HG03457 (cell line): Measurements from ENCODE around the gene NDUFS2.

Experiments
- ATAC-seq: cut with Tn5 transposase; IDR thresholded peaks from one replicate; pipeline ENCODE4 v1.9.1; 2021; ENCODE audit warnings: moderate number of reproducible peaks; ENCODE audit not compliant: unreplicated experiment

NDUFS2 gene

DNA sequence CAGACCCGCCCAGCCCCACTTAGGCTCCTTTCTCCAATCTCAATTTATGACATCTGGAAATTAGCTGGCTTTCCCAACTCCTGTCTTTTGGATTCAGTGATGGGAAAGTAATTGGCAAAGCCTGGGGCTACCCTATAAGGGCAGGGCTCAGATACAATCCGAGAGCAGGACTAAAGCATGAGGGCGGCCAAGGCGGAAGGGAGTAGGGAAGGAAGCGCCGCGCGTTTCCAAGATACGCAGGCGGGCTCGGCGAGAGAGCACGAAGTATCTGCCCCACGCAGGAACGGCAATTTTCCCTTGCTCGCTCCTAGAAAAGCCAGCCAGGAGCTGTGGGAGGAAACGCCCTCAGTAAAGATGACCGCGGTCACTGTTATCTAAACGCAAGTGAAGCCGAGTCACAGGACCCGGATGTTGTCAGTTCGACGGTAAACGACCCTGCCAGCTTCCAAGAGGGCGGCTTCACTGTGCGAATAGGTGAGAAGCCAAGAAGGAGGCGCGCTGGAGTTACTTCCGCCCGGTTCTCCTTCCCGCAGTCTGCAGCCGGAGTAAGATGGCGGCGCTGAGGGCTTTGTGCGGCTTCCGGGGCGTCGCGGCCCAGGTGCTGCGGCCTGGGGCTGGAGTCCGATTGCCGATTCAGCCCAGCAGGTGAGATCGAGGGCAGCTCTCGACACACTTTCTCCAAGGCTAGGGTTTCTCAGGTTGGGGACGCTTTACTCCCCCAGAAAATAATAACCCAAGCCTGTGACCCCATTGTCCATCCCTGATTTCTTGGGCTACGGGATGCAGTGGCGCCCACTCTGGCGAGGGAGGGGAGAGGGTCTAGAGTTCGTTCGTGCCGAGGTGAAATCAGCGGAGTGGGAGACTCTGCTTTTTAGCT, at the start of gene NDUFS2:
NDUFS2 (plus strand) TSS at position 532 of the 877 bp plus-strand sequence; CDS start at position 551, 19 bp downstream.
- peak; percentile 86 for ATAC-seq

DNA sequence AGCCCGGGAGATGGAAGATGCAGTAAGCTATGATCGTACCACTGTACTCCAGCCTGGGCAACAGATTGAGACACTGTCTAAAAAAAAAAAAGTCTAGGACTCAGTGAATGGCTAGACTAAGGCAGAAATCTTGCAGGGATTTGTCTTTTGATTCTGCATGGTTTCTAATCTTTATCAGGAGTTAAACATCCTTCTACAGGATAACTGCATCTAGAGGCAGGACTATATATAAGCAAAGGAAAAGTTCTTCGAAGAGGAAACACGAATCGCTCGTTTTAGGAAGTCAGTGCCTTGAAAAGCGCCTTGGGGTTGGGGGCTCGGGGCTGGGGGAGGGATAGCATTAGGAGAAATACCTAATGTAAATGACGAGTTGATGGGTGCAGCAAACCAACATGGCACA, 49.0 kb upstream of the NDUFS2 start:
- no peak for ATAC-seq

DNA sequence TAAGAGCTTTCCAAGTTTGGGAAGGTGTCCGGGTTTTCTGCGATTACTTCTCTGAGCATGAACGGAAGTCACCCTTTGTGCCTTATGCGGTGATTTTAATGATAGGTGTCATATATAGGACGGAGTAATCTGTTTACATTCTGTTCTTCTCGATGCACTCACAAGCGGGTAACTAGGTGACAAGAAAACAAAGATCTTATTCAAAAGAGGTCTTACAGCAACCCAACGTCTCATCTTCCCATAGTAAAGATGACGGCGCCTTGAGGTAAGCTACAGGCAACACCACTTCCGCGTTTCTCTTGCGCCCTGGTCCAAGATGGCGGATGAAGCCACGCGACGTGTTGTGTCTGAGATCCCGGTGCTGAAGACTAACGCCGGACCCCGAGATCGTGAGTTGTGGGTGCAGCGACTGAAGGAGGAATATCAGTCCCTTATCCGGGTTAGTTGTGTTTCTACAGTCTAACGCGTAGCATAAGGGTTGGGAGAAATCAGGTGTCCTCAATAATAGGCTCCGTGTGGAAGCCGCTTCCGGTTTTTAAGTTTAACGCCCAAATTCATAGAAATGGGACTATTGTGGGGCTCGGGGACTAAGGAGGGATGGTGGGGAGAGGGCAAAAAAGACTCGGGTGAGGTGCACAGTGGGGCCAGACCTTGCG, 48.4 kb upstream of the NDUFS2 start, which contains the start of gene UFC1:
UFC1 (plus strand) TSS at position 297 of the 656 bp plus-strand sequence; CDS start at position 317, 20 bp downstream.
- ATAC-seq, result peak; percentile 50

DNA sequence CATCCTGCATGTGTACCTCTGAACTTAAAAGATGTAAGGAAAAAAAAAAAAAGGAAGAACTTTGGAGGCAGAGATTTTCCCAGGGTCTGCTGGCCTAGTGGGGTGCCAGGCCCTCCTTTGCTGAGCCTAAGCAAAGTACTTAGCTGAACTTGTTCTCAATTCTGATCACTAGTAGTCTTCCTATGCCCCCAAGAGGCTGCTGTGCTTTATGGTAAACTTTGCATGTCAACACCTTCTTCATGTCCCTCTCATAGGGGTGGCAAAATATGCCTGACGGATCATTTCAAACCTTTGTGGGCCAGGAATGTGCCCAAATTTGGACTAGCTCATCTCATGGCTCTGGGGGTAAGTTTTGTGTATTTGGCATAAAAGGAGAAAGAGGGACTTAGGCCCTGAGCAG, 44.3 kb upstream of the NDUFS2 start:
- ATAC-seq, result no peak

DNA sequence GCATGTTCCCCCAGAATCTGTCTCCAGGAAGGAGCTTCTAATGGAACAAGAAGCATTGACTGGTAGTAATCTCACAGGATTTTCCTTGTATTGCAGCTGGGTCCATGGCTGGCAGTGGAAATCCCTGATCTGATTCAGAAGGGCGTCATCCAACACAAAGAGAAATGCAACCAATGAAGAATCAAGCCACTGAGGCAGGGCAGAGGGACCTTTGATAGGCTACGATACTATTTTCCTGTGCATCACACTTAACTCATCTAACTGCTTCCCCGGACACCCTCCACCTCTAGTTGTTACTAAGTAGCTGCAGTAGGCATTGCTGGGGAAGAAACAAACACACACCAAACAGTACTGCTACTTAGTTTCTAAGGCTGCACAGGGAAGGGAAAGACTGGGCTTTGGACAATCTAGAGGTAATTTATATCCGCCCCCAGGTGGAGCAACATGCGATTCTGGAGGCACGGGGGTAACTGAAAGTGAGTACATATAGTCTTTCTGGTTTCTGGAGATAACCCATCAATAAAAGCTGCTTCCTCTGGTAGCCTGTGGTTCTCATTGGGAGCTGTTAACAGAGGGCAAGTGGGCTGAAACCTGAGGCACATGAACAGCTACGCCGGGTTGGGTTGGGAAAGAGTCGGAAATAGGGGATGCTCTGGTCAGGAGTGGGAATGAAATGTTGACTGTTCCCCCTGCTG, 43.7 kb upstream of the NDUFS2 start:
- ATAC-seq, result no peak

DNA sequence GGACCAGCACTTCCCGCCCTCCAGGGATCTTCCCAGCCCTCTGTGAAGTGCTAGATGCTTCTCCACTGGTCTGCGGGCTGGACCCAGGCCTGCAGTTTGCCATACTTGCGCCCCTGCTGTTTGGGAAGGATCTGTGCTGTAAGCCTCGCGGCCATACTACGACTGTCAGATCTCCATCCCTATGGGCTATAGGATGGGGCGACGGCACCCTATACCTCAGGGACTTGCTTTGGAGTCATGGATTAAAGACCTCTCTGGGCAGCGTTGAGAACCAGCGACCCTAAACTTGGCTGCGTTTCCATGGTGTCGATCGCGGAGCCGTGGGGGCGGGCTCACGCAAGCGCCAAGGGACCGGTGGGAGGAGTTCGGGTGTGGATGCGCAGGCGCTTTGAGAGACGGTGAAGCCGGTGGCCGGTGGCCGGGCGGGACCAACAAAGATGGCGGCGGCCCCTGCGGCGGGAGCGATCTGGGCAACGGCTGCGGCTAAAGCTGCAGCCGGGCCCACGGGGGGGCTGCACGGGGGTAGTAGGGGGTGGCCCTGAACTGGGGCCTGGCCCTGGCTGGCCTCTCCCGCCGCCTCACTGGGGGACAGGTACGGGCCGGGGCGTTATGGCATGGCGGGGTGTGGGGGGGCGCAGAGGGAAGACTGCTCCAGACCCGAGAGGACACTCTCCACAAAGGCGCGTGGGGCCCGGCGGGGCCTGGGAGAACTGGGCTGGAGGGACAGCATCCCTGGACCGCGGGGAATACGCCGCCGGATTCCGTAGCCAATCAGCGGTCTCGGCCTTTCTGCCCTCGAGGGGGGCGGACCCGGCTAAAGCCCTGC, 42.9 kb upstream of the NDUFS2 start, which contains the start of gene USP21:
USP21 (plus strand) TSS at position 414 of the 826 bp plus-strand sequence. CDS start 1,141 bp downstream, outside the sequence.
- peak; percentile 44 for ATAC-seq

DNA sequence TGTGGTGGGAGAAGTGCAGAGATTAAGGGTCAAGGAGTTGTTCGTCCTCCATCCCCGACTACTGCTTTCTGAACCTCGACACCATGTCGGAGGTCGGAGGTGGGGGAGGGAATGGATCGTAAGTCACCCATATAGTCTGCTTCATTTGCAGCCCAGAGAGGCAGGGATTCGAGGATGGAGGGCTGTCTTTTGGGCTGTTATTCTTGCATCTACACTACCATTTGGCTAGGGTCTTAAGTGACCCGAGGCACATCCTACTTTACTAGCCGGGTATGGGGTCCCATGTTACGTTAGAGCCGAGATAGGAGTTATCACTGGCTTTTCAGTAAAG, 42.3 kb upstream of the NDUFS2 start:
- ATAC-seq, result no peak

DNA sequence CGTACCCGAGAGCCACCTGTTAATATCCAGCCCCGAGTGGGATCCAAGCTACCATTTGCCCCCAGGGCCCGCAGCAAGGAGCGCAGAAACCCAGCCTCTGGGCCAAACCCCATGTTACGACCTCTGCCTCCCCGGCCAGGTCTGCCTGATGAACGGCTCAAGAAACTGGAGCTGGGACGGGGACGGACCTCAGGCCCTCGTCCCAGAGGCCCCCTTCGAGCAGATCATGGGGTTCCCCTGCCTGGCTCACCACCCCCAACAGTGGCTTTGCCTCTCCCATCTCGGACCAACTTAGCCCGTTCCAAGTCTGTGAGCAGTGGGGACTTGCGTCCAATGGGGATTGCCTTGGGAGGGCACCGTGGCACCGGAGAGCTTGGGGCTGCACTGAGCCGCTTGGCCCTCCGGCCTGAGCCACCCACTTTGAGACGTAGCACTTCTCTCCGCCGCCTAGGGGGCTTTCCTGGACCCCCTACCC, 41.5 kb upstream of the NDUFS2 start:
- no peak for ATAC-seq

DNA sequence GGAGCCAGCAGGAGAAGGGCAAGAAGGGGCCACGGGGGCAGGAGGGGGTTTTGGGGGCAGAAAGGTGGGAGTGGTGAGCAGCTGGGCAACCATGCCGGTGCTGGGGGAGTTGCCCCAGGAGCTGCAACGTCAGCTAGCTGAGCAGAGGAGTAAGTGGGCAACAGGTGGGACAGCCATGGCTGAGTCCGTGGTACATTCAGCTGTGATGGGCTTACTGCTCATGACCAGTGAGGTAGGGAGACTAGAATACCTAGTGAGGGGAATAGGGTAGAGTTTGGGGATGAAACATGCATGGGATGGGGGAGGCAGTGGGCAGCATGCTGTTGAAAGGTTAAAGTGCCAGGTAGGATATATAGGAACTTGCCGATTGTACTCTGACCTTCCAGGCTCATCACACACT, 40.5 kb upstream of the NDUFS2 start:
- ATAC-seq, result no peak

DNA sequence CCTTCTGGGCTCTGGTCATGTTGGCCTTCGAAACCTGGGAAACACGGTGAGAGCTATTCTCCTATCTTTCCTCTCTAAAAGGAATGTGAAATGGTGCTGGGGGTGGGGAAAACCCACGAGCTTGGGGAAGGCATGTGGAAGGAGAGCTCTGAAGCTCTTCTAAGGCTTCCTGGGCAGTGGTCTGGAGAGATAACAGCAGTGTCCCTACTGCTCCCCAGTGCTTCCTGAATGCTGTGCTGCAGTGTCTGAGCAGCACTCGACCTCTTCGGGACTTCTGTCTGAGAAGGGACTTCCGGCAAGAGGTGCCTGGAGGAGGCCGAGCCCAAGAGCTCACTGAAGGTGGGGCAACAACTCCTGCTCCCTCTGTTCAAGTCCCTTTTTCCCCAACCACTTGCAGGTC, 40.1 kb upstream of the NDUFS2 start:
- ATAC-seq, result no peak

DNA sequence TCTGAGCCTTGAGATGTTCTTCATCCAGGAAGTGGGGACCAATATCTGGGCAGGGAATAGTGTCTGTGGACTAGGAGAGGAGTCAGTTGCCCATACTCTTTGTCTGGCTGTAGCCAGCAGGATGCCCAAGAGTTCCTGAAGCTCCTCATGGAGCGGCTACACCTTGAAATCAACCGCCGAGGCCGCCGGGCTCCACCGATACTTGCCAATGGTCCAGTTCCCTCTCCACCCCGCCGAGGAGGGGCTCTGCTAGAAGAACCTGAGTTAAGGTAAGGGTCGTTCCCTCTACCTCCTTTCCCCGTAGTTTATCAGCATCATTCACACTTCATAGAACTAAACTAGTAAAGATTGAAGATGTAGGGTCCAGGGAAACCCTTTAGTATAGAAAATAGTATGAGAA, 39.4 kb upstream of the NDUFS2 start:
- ATAC-seq, result no peak

DNA sequence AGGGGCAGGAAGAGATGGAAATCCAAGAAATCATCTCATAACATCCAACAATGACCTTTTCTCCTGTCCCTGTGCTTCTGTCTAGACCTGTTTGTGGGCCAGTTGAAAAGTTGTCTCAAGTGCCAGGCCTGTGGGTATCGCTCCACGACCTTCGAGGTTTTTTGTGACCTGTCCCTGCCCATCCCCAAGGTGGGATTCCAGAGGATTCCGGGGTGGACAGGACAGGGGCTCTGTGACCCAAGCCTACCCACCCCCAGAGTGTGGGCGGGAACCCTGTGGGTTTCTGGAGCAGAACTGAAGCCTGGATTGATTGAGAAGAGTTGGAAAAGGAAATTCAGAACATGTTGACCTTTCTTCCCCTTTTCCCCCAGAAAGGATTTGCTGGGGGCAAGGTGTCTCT, 38.4 kb upstream of the NDUFS2 start:
- no peak for ATAC-seq

DNA sequence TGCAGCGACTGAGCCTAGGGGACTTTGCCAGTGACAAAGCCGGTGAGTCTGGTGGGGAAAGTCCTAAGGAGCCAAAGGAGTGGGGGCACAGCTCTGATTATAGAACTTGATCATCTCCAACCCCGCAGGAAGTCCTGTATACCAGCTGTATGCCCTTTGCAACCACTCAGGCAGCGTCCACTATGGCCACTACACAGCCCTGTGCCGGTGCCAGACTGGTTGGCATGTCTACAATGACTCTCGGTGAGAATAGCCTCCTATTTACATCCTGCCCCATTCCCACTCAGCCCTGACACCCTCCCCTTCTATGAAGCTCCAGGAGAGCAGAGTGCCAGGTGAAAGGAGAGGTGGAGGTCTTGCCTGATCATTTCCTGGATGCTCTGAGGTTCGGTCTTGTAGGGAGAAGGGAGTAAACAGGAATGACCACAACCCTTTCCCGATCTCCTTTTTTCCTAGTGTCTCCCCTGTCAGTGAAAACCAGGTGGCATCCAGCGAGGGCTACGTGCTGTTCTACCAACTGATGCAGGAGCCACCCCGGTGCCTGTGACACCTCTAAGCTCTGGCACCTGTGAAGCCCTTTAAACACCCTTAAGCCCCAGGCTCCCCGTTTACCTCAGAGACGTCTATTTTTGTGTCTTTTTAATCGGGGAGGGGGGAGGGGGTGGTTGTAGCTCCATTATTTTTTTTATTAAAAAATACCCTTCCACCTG, 37.1 kb upstream of the NDUFS2 start:
- ATAC-seq, result no peak

DNA sequence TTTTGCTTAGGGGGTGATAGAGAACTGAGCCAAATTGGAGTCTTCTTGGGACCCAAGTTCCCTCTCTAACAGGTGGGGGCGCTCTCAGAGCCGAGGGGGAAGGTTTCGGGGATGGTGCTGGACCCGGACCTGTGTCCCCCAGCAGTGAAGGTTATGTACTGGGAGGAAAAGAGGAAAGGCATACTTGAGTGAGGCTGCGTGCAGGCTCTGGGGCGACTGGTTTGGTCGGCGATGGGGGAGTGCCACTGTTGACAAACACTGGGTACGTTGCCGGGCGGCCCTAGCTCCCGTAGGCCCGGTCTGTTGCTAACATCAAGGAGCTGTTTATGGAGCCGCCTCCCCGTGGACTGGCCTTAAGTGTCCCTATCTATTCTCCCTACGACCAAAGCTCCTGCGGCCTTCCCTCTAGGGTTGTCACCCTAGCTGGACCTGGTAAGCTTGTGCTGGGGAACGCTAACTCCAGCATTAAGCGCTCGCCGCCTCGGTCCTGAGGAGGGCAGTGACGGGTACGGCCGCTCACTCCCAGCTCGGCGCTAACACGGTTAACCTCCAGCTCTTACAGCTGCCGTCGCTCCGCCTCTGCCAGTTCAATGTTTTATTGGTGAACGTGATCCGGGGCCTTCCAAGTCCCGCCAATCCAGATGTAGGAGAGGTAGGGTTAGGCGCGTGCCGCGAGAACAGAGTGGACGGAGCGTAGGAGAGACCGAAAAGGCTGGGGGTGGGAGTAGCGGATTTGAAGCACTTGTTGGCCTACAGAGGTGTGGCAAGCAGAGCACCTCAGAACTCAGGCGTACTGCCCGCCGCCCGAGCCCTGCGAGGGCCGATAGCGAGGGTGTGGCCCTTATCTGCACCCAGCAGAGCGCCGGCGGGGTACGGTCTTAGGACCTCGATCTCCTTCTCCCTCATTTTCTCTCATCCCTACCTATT, 36.2 kb upstream of the NDUFS2 start, which contains the start of gene PPOX:
PPOX (plus strand) TSS at position 685 of the 927 bp plus-strand sequence. CDS start 422 bp downstream, outside the sequence.
- ATAC-seq, result peak; percentile 80

DNA sequence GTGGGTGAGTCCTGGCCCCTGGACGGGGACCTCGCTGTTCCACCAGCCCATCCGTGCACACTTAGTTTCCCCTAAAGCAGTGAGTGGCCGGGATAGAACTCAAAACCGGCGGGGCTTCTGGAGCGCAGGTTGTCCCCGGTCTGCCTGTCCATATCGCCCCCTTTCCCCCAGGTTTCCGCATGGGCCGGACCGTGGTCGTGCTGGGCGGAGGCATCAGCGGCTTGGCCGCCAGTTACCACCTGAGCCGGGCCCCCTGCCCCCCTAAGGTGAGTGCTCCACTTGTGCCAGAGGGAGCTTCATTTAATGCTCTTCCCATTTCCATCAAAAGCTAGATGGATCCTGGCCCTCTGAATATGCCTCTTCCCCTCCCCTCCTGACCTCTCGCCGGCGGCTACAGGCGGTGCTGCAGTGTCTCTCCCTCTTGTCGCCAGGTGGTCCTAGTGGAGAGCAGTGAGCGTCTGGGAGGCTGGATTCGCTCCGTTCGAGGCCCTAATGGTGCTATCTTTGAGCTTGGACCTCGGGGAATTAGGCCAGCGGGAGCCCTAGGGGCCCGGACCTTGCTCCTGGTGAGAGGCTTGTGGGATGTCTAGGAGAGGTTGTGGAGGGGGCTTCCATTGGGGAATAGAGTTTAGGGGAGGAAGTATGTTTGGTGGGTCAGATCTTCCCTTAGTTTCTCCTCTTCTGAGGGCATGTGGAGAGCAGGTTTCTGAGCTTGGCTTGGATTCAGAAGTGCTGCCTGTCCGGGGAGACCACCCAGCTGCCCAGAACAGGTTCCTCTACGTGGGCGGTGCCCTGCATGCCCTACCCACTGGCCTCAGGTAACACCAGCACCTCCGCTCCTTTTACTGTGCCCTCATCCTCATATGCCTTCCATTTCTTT, 35.3 kb upstream of the NDUFS2 start:
- ATAC-seq, result no peak

DNA sequence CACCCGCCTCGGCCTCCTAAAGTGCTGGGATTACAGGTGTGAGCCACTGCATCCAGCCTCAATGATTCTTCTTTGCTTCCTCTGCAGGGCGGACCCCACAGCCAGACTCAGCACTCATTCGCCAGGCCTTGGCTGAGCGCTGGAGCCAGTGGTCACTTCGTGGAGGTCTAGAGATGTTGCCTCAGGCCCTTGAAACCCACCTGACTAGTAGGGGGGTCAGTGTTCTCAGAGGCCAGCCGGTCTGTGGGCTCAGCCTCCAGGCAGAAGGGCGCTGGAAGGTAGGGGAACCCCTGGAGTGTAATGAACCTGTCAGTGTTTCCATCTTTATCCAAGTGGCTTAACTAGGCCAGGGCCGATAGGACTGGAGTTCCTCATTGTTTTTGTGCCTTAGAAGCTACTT, 33.3 kb upstream of the NDUFS2 start:
- ATAC-seq, result no peak

DNA sequence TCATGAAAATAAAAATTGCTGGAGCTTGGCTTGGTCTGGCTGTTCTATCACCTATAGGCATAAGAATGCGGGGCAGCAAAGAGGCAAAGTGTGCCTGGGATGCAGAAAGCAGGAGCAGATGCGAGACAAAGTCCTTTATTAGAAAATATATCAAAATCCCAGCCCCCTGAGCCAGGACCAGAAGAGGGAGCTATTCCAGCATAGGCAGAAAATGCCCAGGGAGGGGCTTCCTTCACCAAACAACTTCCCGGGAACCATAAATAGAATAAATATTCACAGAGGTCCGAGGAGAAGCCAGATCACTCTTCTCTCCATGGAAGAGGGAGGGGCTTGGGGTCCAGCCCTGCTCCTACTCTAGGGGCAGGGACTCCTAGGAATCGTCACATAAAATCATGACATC, 31.0 kb upstream of the NDUFS2 start:
- no peak for ATAC-seq

DNA sequence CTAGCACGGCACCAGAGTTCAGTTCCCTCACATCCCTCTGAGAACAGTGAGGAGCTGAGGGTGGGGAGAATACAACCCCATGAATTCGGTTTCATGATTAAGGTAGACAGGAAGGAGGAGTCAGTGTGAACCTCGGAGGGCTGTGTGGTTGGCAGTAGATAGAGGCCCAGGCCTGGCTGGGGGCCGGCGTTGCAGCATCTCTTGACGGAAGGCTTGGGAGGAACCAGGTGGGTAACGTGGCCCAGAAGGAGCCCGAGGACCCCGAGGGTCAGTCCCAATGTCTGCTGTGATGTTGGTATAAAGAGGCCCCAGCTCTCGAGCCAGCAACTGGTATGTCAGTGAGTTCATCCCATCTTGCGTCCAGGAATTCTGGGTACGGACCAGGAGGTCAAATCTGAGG, 30.5 kb upstream of the NDUFS2 start:
- no peak for ATAC-seq
